Measurements from ENCODE around the gene SNAI3. TPM values are rescaled to one million over a fixed set of nuclear protein-coding genes. Genes with fewer than 3 reads are reported as not detected.

SNAI3 gene
- total and polyA plus RNA-seq, 8 donors, result 0.55 to 4.2 (median 1.5) TPM; not detected in 3

- 95 to 97% (median 96%) methylated on average over 44 to 50 of the region's 50 CpGs for WGBS, 5 donors
- TF ChIP-seq EP300 (IDR thresholded peaks at IDR 0.05) (no peak), POLR2AphosphoS5 (IDR thresholded peaks at IDR 0.05) (no peak), POLR2A (IDR thresholded peaks at IDR 0.05) (no peak), CTCF (IDR thresholded peaks at IDR 0.05) (no peak)
- Histone ChIP-seq H3K27ac (no peak overlapping the region), H3K36me3 (peaks cover 8 to 65% (median 57%) of the 10 kb centered on the region in 4 donors), H3K4me1 (peaks cover 17 to 20% (median 17%) of the 10 kb centered on the region in 4 donors), H3K9me3 (no peaks in the 10 kb centered on the region), H3K4me3 (no peak overlapping the region), H3K27me3 (no peaks in the 10 kb centered on the region)
- intact Hi-C loops (cut with DNase I; ENCODE audit: low total_unique reads), result no loop called here
- DNase-seq, result no peak
Measured at GRCh38 chr16:88655053-88655732, 31.1 kb downstream of the SNAI3 start.

- Histone ChIP-seq H3K27ac (no peak overlapping the region), H3K36me3 (peaks cover 8 to 65% (median 56%) of the 10 kb centered on the region in 4 donors), H3K4me1 (peaks cover 20 to 27% (median 24%) of the 10 kb centered on the region in 4 donors), H3K4me3 (no peak overlapping the region), H3K27me3 (no peaks in the 10 kb centered on the region), H3K9me3 (no peaks in the 10 kb centered on the region)
- no peak for TF ChIP-seq EP300 (IDR thresholded peaks at IDR 0.05)
- TF ChIP-seq POLR2AphosphoS5 (IDR thresholded peaks at IDR 0.05), result no peak
- no peak for TF ChIP-seq CTCF (IDR thresholded peaks at IDR 0.05)
- TF ChIP-seq POLR2A (IDR thresholded peaks at IDR 0.05), result no peak
- DNase-seq, result no peak
- intact Hi-C loops (cut with DNase I; ENCODE audit: low total_unique reads), result no loop called here
- WGBS, 5 donors, result 89 to 95% (median 89%) methylated on average over 10 to 28 of the region's 28 CpGs
Measured at GRCh38 chr16:88654363-88655052, 31.8 kb downstream of the SNAI3 start.

GRCh38 chr16:88653596-88654362, 32.5 kb downstream of the SNAI3 start:
- WGBS, 5 donors, result 87 to 90% (median 87%) methylated on average over 30 to 32 of the region's 32 CpGs
- H3K4me3 ChIP-seq, result no peak overlapping the region
- H3K9me3 ChIP-seq, result no peaks in the 10 kb centered on the region
- TF ChIP-seq POLR2A (IDR thresholded peaks at IDR 0.05), result no peak
- TF ChIP-seq POLR2AphosphoS5 (IDR thresholded peaks at IDR 0.05), result no peak
- no peak for TF ChIP-seq EP300 (IDR thresholded peaks at IDR 0.05)
- no peak for TF ChIP-seq CTCF (IDR thresholded peaks at IDR 0.05)
- no peak for DNase-seq
- no peak overlapping the region for H3K27ac ChIP-seq
- H3K36me3 ChIP-seq, result peaks cover 8 to 65% (median 58%) of the 10 kb centered on the region in 4 donors
- H3K4me1 ChIP-seq, result peaks cover 27 to 30% (median 28%) of the 10 kb centered on the region in 4 donors
- intact Hi-C loops (cut with DNase I; ENCODE audit: low total_unique reads), result no loop called here
- no peaks in the 10 kb centered on the region for H3K27me3 ChIP-seq

GRCh38 chr16:88653101-88653500, 33.2 kb downstream of the SNAI3 start:
- Histone ChIP-seq H3K27me3 (no peaks in the 10 kb centered on the region), H3K9me3 (no peaks in the 10 kb centered on the region), H3K27ac (peak overlapping the region in 1 of 5 donors; percentile 91), H3K4me1 (peaks cover 27 to 35% (median 31%) of the 10 kb centered on the region in 4 donors), H3K4me3 (no peak overlapping the region), H3K36me3 (peaks cover 7 to 61% (median 54%) of the 10 kb centered on the region in 4 donors)
- WGBS, 5 donors, result 85 to 95% (median 92%) methylated on average over 12 to 13 of the region's 13 CpGs
- TF ChIP-seq EP300 (IDR thresholded peaks at IDR 0.05) (no peak), CTCF (IDR thresholded peaks at IDR 0.05) (no peak), POLR2A (IDR thresholded peaks at IDR 0.05) (no peak), POLR2AphosphoS5 (IDR thresholded peaks at IDR 0.05) (no peak)
- intact Hi-C loops (cut with DNase I; ENCODE audit: low total_unique reads), result no loop called here
- no peak for DNase-seq

Data from stomach (tissue), 9 donors.